A375 (cell line): ENCODE measurements around the gene GOLGA6A. TPM values are rescaled to one million over a fixed set of nuclear protein-coding genes. Genes with fewer than 3 reads are reported as not detected.

Experiments
- small RNA-seq: library from RNA; depleted of rRNA; stranded (forward); fragments of <200 nt; gene quantifications from one replicate; pipeline ENCODE3, GENCODE V24; 2014
- total RNA-seq: library from RNA; depleted of rRNA; stranded (reverse); fragments of >200 nt; shearing (Covaris generic); gene quantifications from 2 replicates; pipeline ENCODE4 v1.2.3, GENCODE V29; 2014; rRNA removed

GOLGA6A gene
- 2.4 TPM in 1 of 2 replicates, not detected in the other for total RNA-seq

GRCh38 chr15:74082450-74082849 lies at the start of gene GOLGA6A:
GOLGA6A (minus strand) TSS chr15:74082550; CDS start chr15:74082509, 41 bp downstream.

GRCh38 chr15:74130155-74130848 lies 48.0 kb upstream of the GOLGA6A start, which contains the start of gene ISLR2:
ISLR2 (plus strand) TSS chr15:74130586; CDS start chr15:74132755, 2,169 bp downstream.

Small RNA genes within 50 kb of the gene (small RNA-seq; reads per million reads assigned to genes)
- gene RN7SL429P: not detected

Other genes starting within 250 kb of the GOLGA6A start
- gene TBC1D21, start 209.0 kb downstream of the GOLGA6A start, total RNA-seq: not detected in 2 replicates
- gene LOXL1, start 156.1 kb downstream of the GOLGA6A start, total RNA-seq: 0.21 and 1.1 TPM in 2 replicates
- 13.1 and 13.3 TPM in 2 replicates for gene STOML1, start 90.3 kb downstream of the GOLGA6A start, total RNA-seq
- 26.3 and 27.0 TPM in 2 replicates for gene PML, start 87.8 kb downstream of the GOLGA6A start, total RNA-seq
- gene ISLR2, start 48.0 kb upstream of the GOLGA6A start, total RNA-seq: 2.8 TPM in 1 of 2 replicates, not detected in the other
- 0.08 TPM in 1 of 2 replicates, not detected in the other for gene ISLR, start 91.2 kb upstream of the GOLGA6A start, total RNA-seq
- 44.3 and 45.8 TPM in 2 replicates for gene STRA6, start 120.2 kb upstream of the GOLGA6A start, total RNA-seq
- gene CCDC33, start 153.8 kb upstream of the GOLGA6A start, total RNA-seq: 1.5 and 3.7 TPM in 2 replicates